Measurements from ENCODE around the gene SATB2.

Gene SATB2

GRCh38 chr2:199457147-199458008, at the start of gene SATB2:
Gene SATB2, minus strand, starts transcription at chr2:199457939. Its CDS starts 1,902 bp downstream, at chr2:199456037.
- no peak for DNase-seq (ENCODE audit: low read depth)

GRCh38 chr2:199505755-199506403, 48.1 kb upstream of the SATB2 start:
- no peak for DNase-seq (ENCODE audit: low read depth)

GRCh38 chr2:199503148-199503547, 45.4 kb upstream of the SATB2 start:
- no peak for DNase-seq (ENCODE audit: low read depth)

- DNase-seq (ENCODE audit: low read depth): no peak
Measured at GRCh38 chr2:199499005-199499404, 41.3 kb upstream of the SATB2 start.

GRCh38 chr2:199495147-199495546, 37.4 kb upstream of the SATB2 start:
- no peak for DNase-seq (ENCODE audit: low read depth)

GRCh38 chr2:199490049-199490448, 32.3 kb upstream of the SATB2 start:
- no peak for DNase-seq (ENCODE audit: low read depth)

GRCh38 chr2:199488772-199489400, 31.1 kb upstream of the SATB2 start:
- DNase-seq (ENCODE audit: low read depth): no peak

- no peak for DNase-seq (ENCODE audit: low read depth)
Measured at GRCh38 chr2:199485732-199486335, 28.1 kb upstream of the SATB2 start.

GRCh38 chr2:199484927-199485326, 27.2 kb upstream of the SATB2 start:
- DNase-seq (ENCODE audit: low read depth): no peak

GRCh38 chr2:199480966-199481365, 23.2 kb upstream of the SATB2 start:
- no peak for DNase-seq (ENCODE audit: low read depth)

GRCh38 chr2:199477277-199477834, 19.6 kb upstream of the SATB2 start:
- DNase-seq (ENCODE audit: low read depth): no peak

- no peak for DNase-seq (ENCODE audit: low read depth)
Measured at GRCh38 chr2:199471443-199472057, 13.8 kb upstream of the SATB2 start.

- DNase-seq (ENCODE audit: low read depth): no peak
Measured at GRCh38 chr2:199470672-199471442, 13.1 kb upstream of the SATB2 start.

GRCh38 chr2:199470361-199470671, 12.6 kb upstream of the SATB2 start:
- DNase-seq (ENCODE audit: low read depth): no peak

- DNase-seq (ENCODE audit: low read depth): no peak
Measured at GRCh38 chr2:199469514-199470360, 12.0 kb upstream of the SATB2 start.

GRCh38 chr2:199468561-199469513, 11.1 kb upstream of the SATB2 start:
- DNase-seq (ENCODE audit: low read depth): no peak

GRCh38 chr2:199467066-199467822, 9.5 kb upstream of the SATB2 start:
- DNase-seq (ENCODE audit: low read depth): no peak

- DNase-seq (ENCODE audit: low read depth): no peak
Measured at GRCh38 chr2:199466692-199467065, 8.9 kb upstream of the SATB2 start.
